Measurements from ENCODE around the gene MAP3K4.

MAP3K4 gene

GRCh38 chr6:161044335-161044734, 52.8 kb downstream of the MAP3K4 start:
- no peak for DNase-seq

DNA sequence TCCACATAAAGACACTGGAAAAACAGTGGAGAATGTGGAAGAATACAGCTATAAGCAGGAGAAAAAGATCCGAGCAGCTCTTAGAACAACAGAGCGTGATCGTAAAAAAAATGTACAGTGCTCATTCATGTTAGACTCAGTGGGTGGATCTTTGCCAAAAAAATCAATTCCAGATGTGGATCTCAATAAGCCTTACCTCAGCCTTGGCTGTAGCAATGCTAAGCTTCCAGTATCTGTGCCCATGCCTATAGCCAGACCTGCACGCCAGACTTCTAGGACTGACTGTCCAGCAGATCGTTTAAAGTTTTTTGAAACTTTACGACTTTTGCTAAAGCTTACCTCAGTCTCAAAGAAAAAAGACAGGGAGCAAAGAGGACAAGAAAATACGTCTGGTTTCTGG, 57.1 kb downstream of the MAP3K4 start:
- DNase-seq = no peak

GRCh38 chr6:161050134-161050765, 58.7 kb downstream of the MAP3K4 start:
- no peak for DNase-seq

GRCh38 chr6:161053103-161053502, 61.5 kb downstream of the MAP3K4 start:
- DNase-seq = no peak

DNA sequence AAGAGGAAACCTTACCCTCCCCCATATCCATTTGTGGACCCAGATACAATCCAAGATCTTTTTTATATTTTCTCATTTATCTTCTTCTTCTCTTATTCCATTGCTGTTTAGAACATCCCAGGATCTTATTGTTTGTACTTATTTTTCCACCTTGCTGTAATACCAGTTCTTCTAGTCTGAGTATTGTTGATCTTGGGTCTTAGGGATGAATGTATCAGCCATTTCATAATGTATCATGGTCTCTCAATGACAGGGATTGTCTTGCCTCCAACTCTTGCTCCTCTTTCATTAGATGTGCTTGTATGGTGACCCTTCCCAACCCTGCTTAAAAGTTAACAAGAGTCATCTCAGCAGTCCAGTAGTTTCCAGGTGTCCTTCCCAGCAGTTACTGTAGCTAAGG, 63.3 kb downstream of the MAP3K4 start:
- no peak for DNase-seq

DNA sequence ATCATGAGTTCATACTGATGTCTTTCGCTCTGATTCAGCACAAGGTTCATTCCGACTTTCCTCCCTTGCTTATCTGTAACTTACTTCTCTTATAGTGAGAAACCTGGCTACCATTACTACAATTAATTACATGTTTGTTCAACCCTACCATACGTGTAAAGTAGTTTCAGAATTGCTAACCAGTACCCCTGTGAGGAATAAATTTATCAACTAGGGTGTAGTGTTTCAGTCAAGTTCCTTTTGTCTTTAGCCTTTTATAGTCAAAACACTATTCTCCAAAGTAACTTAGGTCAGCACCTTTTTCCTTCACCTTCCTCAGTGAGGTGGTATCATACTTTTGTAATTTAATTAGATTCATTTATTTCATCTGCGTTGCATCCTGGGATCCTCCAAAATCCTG, 64.9 kb downstream of the MAP3K4 start:
- DNase-seq = no peak

DNA sequence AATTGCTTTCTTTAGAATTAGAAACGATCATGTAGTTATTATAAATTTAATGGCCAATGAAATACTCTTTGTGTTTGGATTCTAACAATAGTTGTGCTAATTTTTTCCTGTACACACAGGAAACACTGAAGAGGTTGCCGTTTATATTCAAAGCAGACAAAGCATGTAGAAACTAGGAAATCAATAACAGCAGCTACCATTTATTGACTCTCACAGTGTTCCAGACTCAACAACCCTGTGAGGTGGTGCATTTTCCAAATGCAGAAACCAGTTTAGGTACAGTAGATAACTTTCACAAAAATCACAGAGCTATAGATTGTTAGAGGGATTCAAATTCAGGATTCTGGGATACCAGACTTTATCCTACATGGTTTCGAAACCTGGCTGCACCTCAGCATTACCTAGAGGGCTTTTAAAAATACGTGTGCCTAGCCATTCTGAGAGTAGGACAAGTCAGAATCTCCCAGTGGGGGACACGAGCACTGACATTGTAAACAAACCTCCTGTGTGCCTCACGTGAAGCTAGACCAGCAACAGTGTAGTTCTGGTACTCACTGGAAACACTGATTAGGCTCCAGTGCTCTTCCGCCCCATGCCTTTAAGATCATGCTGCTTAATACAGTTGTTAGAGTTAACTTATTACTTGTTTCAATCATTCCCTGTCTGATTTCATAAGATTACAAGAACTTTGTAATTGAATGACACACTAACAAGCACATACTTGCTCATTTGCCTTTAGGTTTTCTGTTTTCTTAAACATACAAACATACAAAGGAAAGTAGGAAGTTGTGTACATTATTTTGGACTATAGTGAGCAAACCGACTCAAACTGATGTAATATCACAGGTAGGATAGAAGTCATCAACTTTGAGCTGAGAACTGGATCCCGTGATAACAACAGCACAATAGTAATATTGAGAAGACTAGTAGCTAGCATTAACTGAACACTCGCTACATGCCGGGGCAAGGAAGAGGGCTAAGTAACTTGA, 65.8 kb downstream of the MAP3K4 start:
- no peak for DNase-seq

GRCh38 chr6:161058741-161059140, 67.2 kb downstream of the MAP3K4 start:
- no peak for DNase-seq

GRCh38 chr6:161061576-161061975, 70.0 kb downstream of the MAP3K4 start:
- DNase-seq = no peak

GRCh38 chr6:161064915-161065314, 73.3 kb downstream of the MAP3K4 start:
- no peak for DNase-seq

DNA sequence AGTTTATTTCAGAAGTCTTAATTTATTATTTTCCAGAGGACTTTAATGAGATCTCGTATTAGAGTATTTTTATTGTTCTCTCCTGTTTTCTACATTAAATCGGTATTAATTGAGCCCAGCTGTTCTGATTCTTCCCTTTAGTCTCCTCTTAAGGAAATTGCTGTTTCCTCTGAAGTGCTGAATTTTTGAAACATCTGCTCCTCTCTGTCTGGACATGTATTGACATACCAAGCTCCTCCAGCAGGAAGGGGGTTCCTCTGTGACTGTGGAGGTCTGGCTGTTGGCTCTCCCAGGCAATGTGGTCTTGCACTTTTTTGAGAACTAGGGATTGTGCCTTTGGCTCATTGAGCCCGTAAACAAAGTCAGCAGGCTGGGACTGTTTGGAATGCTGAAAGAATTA, 74.9 kb downstream of the MAP3K4 start:
- peak; percentile 24 to 77 for DNase-seq

- DNase-seq = peak; percentile 11 to 82
These were observed 76.2 kb downstream of the MAP3K4 start for GRCh38 chr6:161067749-161068148.

DNA sequence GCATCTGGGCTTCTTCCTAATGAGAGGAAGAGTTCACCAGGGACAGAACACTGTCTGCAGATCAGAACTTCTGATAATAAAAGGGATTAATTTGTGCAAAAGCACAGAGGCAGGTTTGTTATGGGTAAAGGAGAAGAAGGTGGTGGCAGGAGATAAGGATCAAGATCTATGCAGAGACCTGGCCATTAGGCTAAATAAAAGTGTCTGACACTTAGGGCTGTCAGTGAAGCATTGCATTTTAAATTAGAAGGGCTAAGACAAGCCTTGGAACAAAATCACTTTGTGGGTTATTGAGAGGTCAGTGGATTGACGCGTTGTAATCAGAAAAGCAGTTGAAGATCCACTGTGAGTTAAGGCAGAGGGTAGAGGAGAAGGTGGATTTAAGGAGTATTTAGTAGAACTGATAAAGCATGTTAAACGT, 76.8 kb downstream of the MAP3K4 start:
- DNase-seq = peak; percentile 25 to 82

GRCh38 chr6:161073930-161074329, 82.4 kb downstream of the MAP3K4 start:
- DNase-seq = no peak

DNA sequence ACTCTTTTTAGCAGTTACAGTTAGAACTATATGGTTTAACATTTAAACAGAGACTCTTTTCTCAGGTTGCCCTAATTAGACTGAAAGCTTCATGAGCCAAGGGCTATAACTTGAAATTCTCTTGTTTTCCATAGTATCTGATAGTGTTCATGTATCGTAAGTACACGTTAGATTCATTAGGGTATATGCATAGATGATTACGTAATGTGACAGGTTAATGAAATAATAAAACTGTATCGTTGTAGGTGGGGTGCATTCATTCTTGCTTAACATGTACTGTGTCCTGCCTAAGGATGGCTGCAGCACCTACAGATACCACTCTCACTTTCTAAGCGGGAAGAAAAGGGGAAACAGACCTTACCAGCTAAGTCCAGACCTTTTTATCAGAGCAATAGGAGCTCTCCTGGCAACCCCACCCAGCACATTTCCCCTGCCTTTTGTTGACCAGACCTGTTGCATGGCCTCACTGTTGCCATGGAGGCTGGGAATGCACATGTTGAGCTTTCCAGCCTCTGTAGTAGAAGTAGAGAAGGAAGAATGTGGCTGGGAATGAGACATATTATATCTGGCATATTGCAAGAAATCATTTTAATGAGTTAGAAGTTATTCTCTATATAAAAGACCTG, 83.0 kb downstream of the MAP3K4 start:
- DNase-seq = no peak

GRCh38 chr6:161076181-161076677, 84.7 kb downstream of the MAP3K4 start:
- peak; percentile 26 to 81 for DNase-seq

- DNase-seq = no peak
These were observed 88.1 kb downstream of the MAP3K4 start for GRCh38 chr6:161079566-161080262.

DNA sequence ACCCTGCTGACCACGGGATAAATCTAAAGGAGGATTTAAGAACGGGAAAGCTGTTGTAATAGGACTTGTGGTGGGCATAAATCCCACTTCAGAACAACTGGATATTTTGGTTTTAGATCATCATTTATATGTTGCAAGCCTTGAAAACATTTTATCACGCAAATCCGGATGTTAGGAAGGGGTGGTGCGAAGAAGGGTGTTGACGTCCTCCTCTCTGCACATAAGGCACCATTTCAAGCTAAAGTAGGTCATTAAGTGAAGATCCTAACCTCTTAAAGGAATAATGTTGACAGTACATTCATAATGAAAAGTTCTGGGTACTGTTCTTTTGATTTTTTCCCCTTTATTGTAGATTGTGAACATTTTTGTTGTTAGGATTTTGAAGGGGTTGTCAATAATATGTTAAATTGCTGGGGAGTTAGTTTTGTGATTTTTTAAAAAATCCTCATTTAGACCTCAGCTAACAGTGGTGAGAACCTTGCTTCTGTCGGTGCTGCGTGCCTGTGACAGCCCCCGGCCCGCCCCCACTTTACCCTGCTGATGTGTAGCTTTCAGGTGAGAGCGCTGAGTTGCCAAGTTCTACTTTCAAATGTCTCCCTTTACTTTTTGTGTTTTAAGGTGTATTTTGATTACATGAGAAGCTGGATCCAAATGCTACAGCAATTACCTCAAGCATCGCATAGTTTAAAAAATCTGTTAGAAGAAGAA, 88.8 kb downstream of the MAP3K4 start:
- DNase-seq = no peak

DNA sequence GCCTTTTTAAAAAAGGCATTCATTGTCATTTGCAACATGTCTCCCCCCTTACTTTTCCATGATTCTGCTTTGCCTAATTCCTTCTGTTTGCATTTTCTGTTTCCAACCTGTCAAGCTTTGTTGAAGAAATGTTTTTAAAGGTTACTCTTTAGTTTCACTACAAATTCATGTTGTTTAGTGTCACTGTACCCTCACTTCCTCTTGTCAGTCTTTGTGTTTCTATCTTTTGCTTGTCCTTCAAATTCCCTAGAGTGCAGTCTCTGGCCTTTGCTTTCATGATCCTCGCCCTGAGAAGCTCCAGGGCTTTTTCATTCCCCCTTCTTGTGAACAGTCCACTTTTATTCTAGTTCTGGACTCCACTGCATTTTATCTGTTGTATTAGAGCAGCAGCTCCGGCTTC, 90.6 kb downstream of the MAP3K4 start:
- no peak for DNase-seq

DNA sequence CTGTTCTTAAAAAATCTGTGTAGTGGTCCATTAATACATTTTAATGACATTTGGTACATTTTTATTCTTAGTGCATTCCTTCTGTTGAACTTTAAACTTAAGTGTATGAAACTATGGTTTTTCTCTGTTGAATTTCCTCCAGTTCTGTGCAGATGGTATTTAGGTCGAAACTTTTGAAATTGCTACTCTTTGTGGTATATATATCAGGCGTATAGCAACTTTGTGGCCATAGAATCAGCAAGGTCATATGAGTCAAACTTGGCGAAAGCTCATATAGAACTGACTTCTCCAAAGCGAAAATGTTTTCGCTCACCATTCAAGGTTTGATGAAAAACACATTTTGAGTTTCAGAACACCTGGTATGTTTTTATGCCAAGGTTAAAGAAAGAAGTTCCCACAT, 93.7 kb downstream of the MAP3K4 start:
- no peak for DNase-seq

DNA sequence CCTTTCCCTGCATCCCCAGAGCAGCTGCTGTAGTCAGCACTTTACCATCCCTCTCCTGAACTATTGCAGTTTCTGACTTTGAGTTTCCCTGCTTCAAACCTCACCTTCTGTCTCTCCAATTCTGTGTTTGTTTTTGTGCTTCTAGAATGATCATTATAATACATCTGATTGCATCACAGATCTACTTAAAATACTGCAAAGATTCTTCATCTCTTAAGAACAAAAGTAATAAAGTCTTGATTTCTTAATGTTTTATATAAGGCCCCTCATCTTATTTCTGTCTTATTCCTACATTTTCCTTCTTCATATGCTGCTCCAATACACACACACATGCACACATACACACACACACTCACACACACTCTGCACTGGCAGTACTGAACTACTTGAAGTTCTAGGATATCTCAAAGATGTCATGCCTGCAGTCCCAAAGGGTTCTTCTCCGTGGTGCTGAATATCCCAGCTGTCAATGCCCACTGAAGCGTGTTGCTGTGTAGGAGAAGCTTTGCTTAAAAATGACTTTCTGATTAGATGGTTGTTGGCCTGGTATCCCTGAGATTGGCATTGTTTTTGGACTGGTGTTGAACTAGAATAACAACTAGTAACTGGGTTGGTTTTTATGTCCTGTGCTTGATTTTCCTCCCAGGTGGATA, 97.2 kb downstream of the MAP3K4 start:
- no peak for DNase-seq

DNA sequence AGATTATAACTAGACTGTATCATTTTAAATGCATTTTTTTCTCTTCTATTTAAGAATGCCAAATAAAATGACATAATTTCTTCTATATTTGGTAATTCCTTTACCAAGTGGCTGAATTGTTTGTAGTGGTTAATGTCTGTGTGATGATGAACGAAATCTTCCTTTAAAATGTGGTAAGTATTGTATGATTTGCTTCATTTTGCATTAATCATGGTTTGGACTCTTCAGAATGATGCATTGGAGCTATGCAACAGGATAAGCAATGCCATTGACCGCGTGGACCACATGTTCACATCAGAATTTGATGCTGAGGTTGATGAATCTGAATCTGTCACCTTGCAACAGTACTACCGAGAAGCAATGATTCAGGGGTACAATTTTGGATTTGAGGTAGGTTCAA, 99.6 kb downstream of the MAP3K4 start:
- no peak for DNase-seq
